Nephron progenitor cell (in vitro differentiated cells): ENCODE data around the gene COL4A6.

Experiments used
- DNase-seq: peaks from one replicate; pipeline ENCODE4 v3.0.0; 2021
- H3K27ac Mint-ChIP-seq: 2 replicates; pipeline ENCODE4 v1.8.0; 2021; ENCODE audit warnings: mild to moderate bottlenecking, moderate library complexity, mixed read lengths
- H3K27me3 Mint-ChIP-seq: 2 replicates; pipeline ENCODE4 v1.8.0; 2021; ENCODE audit warnings: mild to moderate bottlenecking, low read depth, mixed read lengths; ENCODE audit not compliant: poor library complexity
- H3K36me3 Mint-ChIP-seq: 2 replicates; pipeline ENCODE4 v1.8.0; 2021; ENCODE audit warnings: low read depth, mixed read lengths
- H3K4me1 Mint-ChIP-seq: 2 replicates; pipeline ENCODE4 v1.8.0; 2021; ENCODE audit warnings: mixed read lengths
- H3K4me3 Mint-ChIP-seq: 2 replicates; pipeline ENCODE4 v1.8.0; 2021; ENCODE audit warnings: mild to moderate bottlenecking, moderate library complexity, mixed read lengths
- H3K9me3 Mint-ChIP-seq: 2 replicates; pipeline ENCODE4 v1.8.0; 2021; ENCODE audit warnings: mild to moderate bottlenecking, moderate library complexity, mixed read lengths
- TF ChIP-seq, protein P1 (sequence below): fragments of 200-600 bp; sonication (generic); IDR thresholded peaks from 2 replicates; pipeline ENCODE4 v1.5.0; 2021; ENCODE audit warnings: antibody characterized with exemption

COL4A6 gene

DNA sequence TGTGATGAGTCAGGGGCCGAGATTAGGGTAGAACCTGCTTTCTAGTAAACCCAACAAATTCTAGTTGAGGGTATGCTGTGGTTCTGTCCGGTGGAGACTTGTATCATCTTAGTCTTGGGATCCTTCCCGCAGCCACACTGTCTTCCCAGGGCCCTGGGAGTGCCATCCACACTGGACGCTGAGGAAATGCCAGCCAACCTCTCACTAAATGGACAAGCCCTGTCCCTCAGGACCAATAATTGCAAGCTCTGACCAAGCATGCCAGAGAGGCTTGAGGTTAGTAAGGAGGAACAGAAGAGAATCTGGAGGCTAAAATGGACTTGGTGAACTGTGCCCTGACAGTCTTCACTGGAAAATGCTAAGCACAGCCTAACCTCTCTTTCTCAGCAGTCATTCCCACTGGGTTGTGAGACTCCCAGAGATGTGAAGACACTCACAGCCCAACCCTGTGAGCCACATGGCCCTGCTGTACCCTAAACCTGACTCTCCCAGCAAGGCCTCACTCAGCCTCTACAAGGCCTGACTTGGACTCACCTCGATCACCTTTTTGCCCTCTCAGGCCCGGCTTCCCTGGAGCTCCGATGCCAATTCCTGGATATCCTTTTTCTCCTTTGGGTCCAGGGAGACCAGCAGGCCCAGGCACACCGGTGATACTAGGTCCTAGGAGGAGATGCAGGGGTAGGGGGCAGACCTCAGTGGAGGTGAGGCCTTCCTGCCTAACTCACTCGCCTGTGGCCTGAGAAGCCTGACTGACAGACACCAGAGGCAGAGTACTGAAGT is 269.1 kb downstream of the COL4A6 start:
- no peak overlapping the region for H3K27ac Mint-ChIP-seq
- H3K9me3 Mint-ChIP-seq, result no peaks in the 10 kb centered on the region
- peaks cover 33% of the 10 kb centered on the region for H3K36me3 Mint-ChIP-seq
- TF ChIP-seq, protein P1, sequence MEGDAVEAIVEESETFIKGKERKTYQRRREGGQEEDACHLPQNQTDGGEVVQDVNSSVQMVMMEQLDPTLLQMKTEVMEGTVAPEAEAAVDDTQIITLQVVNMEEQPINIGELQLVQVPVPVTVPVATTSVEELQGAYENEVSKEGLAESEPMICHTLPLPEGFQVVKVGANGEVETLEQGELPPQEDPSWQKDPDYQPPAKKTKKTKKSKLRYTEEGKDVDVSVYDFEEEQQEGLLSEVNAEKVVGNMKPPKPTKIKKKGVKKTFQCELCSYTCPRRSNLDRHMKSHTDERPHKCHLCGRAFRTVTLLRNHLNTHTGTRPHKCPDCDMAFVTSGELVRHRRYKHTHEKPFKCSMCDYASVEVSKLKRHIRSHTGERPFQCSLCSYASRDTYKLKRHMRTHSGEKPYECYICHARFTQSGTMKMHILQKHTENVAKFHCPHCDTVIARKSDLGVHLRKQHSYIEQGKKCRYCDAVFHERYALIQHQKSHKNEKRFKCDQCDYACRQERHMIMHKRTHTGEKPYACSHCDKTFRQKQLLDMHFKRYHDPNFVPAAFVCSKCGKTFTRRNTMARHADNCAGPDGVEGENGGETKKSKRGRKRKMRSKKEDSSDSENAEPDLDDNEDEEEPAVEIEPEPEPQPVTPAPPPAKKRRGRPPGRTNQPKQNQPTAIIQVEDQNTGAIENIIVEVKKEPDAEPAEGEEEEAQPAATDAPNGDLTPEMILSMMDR, result no peak
- DNase-seq, result no peak
- H3K27me3 Mint-ChIP-seq, result peaks cover 4% of the 10 kb centered on the region
- H3K4me1 Mint-ChIP-seq, result peaks cover 15% of the 10 kb centered on the region
- no peak overlapping the region for H3K4me3 Mint-ChIP-seq

DNA sequence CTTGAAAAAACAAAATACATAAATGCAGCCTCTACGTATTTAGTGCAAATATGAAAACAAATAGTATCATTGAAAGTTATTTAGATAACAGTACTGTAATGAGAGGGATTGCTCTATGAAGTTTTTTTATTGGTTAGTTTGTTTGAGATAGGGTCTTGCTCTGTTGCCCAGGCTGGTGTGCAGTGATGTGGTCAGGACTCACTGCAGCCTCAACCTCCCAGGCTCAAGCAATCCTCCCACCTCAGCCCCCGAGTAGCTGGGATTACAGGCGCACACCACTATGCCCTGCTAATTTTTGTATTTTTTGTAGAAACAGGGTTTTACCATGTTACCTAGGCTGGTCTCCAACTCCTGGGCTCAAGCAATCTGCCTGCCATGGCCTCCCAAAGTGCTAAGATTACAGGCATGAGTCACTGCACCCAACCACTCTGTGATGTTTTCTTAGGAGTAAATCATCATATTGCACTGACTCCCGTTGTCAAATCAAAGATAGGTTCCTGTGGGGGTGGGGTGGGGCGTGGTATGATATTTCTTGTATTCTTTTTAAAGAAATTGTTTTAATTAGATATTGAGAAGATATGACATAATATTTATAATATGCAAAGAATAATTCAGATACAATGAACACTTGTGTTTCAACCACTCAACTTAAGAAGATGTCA is 270.9 kb downstream of the COL4A6 start:
- Mint-ChIP-seq H3K27me3 (peaks cover under 1% of the 10 kb centered on the region), H3K27ac (no peak overlapping the region), H3K36me3 (peaks cover 35% of the 10 kb centered on the region), H3K4me3 (no peak overlapping the region), H3K9me3 (no peaks in the 10 kb centered on the region), H3K4me1 (peaks cover 15% of the 10 kb centered on the region)
- TF ChIP-seq, protein P1, result no peak
- no peak for DNase-seq

DNA sequence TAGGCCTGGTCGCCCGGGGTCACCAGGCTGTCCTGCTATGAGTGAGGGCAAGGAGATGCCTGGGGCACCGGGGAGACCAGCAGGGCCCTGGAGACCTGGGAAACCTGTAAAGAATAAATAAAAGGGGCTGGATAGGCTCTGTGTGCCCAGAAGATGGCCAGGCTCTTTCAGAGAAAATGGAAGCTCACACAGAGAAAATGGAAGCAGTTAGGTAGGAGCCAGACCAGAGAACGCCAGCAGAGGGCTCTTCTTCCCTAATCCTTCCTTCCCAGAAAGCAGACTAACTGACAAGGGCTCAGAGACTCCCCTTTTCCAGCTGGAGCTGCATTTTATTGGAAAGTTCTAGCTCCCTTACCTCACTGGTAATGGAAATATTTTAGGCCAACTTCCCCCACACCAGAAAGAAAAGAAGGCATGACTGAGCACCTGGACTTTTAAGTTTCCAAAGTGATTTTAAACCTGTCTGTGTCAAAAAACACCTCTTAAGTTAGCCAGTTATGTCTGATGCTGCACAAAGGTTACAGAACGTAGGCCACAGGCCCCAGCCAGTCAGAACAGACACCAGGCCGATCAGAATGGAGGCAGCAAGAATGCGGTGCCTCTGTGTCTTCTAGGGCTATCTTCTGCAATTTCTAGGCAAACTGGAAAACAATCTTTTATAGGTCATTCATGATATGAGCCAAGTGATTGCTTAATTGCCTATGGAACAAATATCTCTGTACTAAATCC is 272.7 kb downstream of the COL4A6 start:
- no peak overlapping the region for H3K27ac Mint-ChIP-seq
- H3K4me1 Mint-ChIP-seq, result peaks cover 15% of the 10 kb centered on the region
- TF ChIP-seq, protein P1, result peak; percentile 56
- H3K9me3 Mint-ChIP-seq, result no peaks in the 10 kb centered on the region
- H3K36me3 Mint-ChIP-seq, result peaks cover 23% of the 10 kb centered on the region
- H3K27me3 Mint-ChIP-seq, result no peaks in the 10 kb centered on the region
- no peak overlapping the region for H3K4me3 Mint-ChIP-seq
- peak; percentile 20 for DNase-seq

GRCh38 chrX:108163333-108164082 is 274.7 kb downstream of the COL4A6 start:
- no peak overlapping the region for H3K27ac Mint-ChIP-seq
- peaks cover 11% of the 10 kb centered on the region for H3K36me3 Mint-ChIP-seq
- peaks cover 15% of the 10 kb centered on the region for H3K4me1 Mint-ChIP-seq
- TF ChIP-seq, protein P1, result no peak
- H3K9me3 Mint-ChIP-seq, result no peaks in the 10 kb centered on the region
- DNase-seq, result no peak
- H3K4me3 Mint-ChIP-seq, result no peak overlapping the region
- no peaks in the 10 kb centered on the region for H3K27me3 Mint-ChIP-seq

DNA sequence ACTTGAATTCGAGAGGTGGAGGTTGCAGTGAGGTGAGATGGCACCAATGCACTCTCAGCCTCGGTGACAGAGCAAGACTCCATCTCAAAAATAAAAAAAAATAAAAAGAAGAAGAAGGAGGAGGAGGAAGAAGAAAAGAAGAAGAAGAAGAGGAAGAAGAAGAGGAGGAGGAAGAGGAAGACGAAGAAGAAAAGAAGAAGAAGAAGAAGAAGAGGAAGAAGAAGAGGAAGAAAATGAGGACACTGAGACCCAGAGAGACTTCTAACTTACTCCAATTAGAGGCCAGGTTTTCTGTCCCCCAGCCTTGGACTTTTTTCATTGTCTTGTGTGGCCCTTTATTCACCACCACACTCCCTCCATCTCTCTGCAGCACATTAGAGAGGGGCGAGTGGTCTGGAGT is 276.0 kb downstream of the COL4A6 start:
- TF ChIP-seq, protein P1, result no peak
- no peaks in the 10 kb centered on the region for H3K27me3 Mint-ChIP-seq
- DNase-seq, result no peak
- H3K4me1 Mint-ChIP-seq, result peaks cover 9% of the 10 kb centered on the region
- no peak overlapping the region for H3K4me3 Mint-ChIP-seq
- H3K36me3 Mint-ChIP-seq, result peaks cover 11% of the 10 kb centered on the region
- H3K9me3 Mint-ChIP-seq, result no peaks in the 10 kb centered on the region
- H3K27ac Mint-ChIP-seq, result no peak overlapping the region
